Right kidney (tissue), 1 donor: Measurements from ENCODE around the gene ITGA3.

Experiments
- DNase-seq: peaks from one replicate; pipeline ENCODE4 v3.0.0-alpha.2; 2016

Gene ITGA3

DNA sequence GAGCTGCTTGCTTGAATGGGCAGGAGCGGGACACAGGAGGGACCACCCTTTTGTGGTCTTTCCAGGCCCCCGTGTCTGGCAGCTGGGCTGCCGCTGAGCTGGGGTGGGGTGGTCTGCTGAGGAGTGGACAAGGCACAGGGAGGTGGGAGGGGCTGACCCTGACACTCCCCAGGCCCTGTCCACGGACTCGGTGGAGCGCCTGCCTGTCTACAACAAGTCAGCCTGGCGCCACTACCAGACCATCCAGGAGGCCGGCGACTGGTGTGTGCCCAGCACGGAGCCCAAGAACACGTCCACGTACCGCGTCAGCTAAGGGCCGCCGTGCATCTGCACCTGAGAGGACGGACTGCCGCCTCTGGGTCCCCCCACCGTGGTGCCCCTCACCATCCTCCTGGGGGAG, 53.9 kb downstream of the ITGA3 start:
- no peak for DNase-seq

DNA sequence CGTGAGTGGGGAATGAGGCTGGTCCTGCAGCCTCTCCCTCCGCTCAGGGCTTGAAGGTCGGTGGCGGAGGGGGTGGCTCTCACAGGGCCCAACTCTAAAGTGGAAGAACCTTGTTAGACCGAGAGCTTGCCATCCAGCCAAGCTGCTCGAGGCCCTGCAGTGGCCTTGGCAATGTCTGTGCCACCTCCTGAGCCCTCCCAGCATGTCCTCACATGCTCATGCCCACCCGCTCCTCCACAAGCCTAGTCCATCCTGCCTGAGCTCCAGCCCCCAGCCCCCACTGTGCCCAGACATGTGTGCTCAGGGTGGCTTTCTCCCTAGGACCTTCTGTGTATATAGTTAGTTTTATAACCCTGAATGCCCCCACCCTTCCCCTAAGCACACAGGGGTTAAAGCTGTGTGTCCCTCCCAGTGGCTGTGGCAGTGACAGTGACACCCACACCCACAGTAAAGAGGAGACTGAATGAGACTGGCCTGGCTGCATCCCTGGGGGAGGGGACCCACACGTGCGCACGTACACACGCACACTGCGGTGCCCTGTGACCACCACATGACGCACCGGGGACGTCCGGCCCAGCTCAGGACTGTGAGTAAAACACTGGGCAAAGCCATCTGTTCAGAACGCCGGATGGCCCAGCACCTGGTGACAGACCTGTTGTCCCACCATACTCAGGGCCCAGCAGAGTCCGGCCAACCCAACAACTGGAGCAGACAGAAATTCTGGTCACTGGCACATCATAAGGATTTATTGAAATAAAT, 54.9 kb downstream of the ITGA3 start:
- no peak for DNase-seq

DNA sequence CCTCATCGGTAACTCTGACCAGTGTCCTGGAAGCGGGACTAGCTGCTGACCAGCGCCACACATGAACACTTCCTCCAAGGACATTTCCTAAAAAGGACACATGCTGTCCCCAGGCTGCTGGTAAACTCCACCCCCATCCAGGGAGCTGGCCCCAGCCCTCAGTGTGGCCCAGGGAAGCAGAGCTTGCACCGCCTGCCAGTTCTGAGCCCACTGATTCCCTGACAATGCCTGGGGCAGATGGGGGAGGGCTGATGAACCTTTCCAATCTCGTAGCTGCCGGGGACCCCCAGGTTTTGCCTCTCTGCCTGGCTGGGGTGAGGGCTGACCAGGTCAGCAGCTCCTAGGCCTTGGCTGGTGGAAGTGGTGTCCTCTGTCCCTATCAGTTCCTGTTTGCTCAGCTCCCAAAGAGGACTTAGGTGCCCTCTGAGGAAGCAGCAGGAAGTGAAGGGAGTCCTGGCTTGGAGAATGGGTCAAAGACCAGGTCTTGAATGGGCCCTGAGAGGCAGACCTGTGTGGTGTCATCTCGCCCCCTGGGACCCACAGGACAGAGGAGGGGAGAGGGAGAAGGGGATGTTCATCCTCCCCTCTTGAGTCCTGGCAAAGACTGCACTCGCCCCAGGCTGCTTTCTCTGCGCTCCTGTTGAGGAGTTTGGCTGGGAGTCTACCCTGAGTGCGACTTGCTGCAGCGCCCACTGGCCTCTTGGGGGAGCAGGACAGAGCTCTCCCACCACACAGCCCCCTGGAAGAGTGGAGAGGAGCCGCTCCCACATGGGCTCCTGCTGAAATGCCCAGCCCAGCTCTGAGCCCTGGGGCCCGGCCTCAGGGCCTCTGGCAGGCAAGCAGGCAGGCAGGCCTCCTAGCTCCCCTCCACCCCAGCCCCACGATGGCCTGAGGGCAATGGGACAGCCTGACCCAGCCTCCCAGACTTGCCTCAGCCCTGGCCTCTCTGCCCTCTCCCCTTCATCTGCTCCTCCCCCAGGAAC, 56.1 kb downstream of the ITGA3 start:
- DNase-seq: no peak

DNA sequence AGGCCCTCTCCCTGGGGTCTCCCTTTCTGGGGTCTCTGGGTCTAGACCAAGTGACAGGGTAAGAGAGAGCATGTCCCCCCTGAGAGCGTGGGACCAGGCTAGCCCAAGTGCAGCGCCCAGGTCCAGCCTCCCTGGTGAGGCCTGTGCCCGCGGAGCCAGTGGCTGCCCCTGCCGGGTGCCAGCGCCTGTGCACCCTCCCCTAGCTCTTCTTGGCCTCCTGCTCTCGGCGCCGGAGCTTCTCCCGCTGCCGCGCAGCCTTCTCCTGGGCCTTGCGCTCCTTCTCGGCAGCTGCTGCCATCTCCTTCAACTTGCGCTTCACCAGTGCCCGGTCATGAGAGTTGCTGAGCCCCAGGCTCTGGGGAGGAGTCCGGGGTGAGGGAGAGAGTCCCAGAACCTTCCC, 56.8 kb downstream of the ITGA3 start:
- DNase-seq: no peak

GRCh38 chr17:50113624-50114320, 57.9 kb downstream of the ITGA3 start:
- no peak for DNase-seq

- no peak for DNase-seq
These were observed 58.5 kb downstream of the ITGA3 start for GRCh38 chr17:50114401-50114800.

DNA sequence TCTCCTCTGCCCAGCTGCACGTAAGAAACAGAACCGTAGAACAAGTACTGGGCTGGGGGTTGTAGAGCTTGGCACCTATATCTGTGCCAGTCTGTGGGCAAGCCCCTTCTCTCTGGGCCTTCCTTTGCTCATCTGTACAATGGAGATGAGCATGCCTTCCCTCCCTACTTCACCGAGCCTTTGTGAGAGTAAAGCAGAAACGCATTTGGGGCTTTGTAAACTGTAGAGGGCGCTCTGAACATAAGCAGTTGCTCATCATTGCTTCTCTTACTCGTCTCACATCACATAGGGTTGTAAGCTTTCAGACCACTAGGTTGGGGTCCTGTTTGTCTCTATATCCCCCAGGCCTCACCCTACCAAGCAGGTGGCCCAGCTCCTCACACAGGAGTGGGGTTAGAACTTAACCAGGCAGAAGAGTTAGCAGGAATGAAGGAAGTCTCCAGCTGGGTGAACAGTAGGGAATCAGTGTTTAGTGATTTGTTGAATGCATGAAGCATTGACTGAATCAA, 59.0 kb downstream of the ITGA3 start:
- DNase-seq: no peak

DNA sequence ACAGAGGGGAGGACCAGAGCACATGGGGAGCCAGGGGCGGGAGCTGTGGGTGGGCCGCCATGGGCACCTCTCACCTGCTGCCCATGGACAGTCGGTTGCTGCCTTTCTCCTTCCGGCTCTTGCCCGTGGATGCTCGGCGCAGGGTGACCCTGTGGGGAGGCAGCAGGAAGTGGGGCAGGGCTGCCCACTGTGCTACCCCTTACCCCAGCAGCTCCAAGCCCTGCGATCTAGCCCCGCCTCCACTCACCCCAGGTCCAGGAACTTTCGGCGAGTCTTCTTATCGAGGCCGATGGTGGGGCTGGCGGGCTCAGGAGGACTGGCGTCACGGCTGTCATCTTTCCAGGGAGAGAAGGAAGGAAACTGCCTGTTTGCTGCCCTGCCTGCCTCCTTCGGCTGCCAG, 59.8 kb downstream of the ITGA3 start:
- DNase-seq: no peak

GRCh38 chr17:50117202-50118051, 61.5 kb downstream of the ITGA3 start:
- DNase-seq: peak; percentile 81

- DNase-seq: no peak
These were observed 62.3 kb downstream of the ITGA3 start for GRCh38 chr17:50118076-50118827.

- no peak for DNase-seq
These were observed 62.9 kb downstream of the ITGA3 start for GRCh38 chr17:50118828-50119218.

DNA sequence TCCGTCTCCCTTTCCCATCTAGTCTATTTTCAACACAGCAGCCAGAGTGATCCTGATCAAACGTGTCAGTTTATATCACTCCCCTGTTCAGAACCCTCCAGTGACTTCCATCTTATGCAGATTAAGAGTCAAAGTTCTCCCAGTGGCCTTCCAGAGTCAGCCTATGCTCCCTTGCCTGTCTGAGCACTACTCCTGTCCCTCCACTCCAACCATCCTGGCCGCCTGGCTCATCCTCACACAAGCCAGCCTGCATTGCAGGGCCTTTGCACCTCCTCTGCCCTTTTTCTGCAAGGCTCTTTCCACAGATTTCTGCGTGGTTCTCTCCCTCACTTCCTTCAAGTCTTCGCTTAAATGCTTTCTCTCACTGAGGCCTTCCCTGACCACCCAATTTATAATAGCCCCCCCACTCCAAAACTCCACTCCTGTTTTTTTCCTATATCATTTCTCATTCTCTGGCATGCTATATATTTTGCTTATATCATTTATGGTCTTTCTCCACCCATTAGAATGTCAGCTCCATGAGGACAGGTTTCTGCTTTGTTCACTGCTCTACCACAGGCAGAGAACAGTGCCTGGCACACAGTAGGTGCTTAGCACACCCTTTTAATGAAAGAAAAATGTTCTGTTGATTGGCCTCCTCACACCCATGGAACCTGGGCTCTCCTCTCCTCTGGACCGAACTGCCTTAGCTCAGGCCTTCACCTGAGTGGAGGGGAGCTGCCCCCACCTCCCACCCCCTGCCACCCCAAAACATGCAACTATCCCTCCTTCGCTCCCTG, 64.8 kb downstream of the ITGA3 start:
- no peak for DNase-seq

DNA sequence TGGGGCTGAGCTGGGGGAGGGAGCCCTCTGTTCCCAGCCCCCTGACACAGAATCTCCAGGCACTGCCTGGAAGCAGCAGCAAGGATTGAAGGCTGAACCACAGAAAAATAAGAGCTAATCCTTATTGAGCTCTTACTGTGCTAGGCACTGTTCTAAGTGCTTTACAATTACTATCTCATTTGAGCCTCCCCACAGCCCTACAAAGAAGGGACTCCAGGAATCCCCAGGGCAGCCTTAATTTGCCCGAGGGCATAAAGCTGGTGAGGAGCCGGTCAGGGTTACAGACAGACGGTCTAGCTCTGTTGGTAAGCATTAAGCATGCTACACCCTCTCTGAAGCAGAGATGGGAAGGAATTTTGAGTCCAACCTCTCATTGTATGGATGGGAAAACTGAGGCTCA, 67.0 kb downstream of the ITGA3 start:
- no peak for DNase-seq

DNA sequence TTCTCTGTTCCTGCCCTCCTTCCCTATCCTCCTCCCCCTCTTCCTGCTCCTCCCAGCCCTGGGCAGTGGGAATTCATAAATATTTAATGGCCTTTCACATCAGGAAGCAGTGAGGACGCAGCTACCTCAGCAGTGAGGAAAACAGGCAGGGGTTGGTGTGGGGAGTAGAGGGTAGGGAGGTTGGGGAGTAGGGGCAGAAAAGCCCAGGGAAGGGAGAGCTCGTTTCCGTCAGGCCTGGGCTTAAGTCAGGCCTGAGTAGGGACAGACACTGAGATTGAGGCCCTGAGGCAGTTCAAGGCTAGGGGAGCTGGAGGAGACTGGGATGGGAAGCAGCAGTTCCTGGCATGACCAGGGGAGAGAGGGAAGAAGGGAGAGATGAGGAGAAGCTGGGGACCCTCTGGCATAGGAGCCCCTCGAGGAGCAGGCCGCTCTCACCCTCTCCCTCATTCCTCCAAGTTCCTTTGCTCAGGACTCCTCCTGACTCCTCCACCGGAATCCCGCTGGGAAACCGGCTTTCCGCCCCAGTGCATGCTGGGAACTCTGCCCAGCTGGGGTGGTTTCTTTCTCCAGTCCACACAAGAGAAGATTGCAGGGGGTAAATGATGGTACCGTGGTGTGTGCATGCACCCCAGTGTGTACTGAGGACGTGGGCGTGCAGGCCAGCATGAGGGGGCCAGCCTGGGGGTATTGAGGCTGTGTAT, 67.9 kb downstream of the ITGA3 start:
- DNase-seq: peak; percentile 57

GRCh38 chr17:50125420-50125997, 69.6 kb downstream of the ITGA3 start:
- DNase-seq: no peak

GRCh38 chr17:50127697-50128361, 71.9 kb downstream of the ITGA3 start:
- peak; percentile 35 for DNase-seq

- DNase-seq: peak; percentile 86
These were observed 72.8 kb downstream of the ITGA3 start for GRCh38 chr17:50128441-50129352.
